ENCODE results near the gene TCTN3.

Gene TCTN3

GRCh38 chr10:95618101-95618500, 75.6 kb downstream of the TCTN3 start:
- Histone ChIP-seq H3K27me3 (ENCODE audit: control insufficient read depth, insufficient read depth, low read length) (no peaks in the 10 kb centered on the region), H3K36me3 (ENCODE audit: control insufficient read depth, insufficient read depth, low read length) (peaks cover 41% of the 10 kb centered on the region), H3K9ac (ENCODE audit: low read depth, low read length) (no peak overlapping the region), H3K4me3 (ENCODE audit: low read depth, low read length) (no peak overlapping the region), H3K4me1 (ENCODE audit: control insufficient read depth, insufficient read depth, low read length) (no peaks in the 10 kb centered on the region), H3K9me3 (ENCODE audit: control insufficient read depth, insufficient read depth, low read length) (no peaks in the 10 kb centered on the region)

GRCh38 chr10:95616446-95616845, 77.3 kb downstream of the TCTN3 start:
- Histone ChIP-seq H3K9ac (ENCODE audit: low read depth, low read length) (no peak overlapping the region), H3K4me1 (ENCODE audit: control insufficient read depth, insufficient read depth, low read length) (no peaks in the 10 kb centered on the region), H3K9me3 (ENCODE audit: control insufficient read depth, insufficient read depth, low read length) (no peaks in the 10 kb centered on the region), H3K36me3 (ENCODE audit: control insufficient read depth, insufficient read depth, low read length) (peaks cover 41% of the 10 kb centered on the region), H3K27me3 (ENCODE audit: control insufficient read depth, insufficient read depth, low read length) (no peaks in the 10 kb centered on the region), H3K4me3 (ENCODE audit: low read depth, low read length) (no peak overlapping the region)
